Measurements from ENCODE around the gene NUDCD3. TPM values are rescaled to one million over a fixed set of nuclear protein-coding genes. Genes with fewer than 3 reads are reported as not detected.

Gene NUDCD3
- total RNA-seq: 47.7 and 62.4 TPM in 2 replicates

DNA sequence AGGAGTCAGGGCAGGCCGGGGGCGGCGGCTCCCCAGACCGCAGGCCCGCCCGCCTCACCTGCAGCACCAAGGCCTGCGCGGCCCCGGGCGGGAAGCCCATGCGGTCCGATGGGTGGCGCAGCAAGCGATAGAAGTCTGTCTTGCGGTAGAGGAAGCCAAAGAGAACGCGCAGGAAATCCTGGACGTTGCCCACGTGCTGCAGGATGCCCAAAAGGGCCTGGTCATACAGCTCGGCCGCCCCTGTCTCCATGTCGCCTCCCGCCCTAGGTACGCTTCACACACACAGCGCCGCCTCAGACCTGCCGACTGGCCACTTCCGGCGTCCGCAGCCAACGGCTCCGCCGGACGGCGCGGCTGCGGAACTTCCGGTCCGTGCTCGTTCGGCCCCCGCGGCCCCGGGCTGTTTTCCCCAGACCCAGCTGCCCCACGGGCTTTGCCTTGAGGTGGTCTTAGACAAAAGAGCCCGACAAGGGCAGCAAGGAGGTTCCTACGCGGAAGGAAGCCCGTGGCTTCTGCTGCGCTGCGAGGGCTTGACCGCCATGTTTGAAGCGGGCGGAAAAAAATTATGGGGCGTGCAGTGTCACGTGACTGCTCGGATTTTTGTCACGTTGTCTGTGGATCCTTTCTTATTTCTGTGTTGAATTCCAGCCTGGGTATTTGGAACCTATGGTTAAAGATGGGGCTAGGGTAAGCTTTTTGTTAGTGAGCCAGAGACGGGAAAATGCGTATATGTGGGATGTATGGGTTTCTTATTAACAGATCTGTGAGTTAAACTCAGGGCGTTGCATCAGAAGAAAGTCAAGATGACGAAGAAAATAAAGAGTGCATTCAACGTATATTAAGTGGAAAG lies at the start of gene NUDCD3:
NUDCD3 (minus strand) TSS at position 308 of the 850 bp plus-strand sequence; CDS start at position 250, 58 bp downstream.

Other genes starting within 250 kb of the NUDCD3 start
- 0.38 and 0.98 TPM in 2 replicates for gene CAMK2B, start 165.1 kb downstream of the NUDCD3 start, total RNA-seq
- gene NPC1L1, start 50.7 kb upstream of the NUDCD3 start, total RNA-seq: 0.33 and 1.1 TPM in 2 replicates
- 56.5 and 84.1 TPM in 2 replicates for gene DDX56, start 83.2 kb upstream of the NUDCD3 start, total RNA-seq
- 60.5 and 95.6 TPM in 2 replicates for gene TMED4, start 91.6 kb upstream of the NUDCD3 start, total RNA-seq
- gene OGDH, start 116.0 kb upstream of the NUDCD3 start, total RNA-seq: 90.9 and 105 TPM in 2 replicates

All from mesangial cell (primary cell).